GM12878 (cell line): Measurements from ENCODE around the gene NCS1. TPM values are rescaled to one million over a fixed set of nuclear protein-coding genes. Genes with fewer than 3 reads are reported as not detected.

Experiments
- ATAC-seq: fragments of 200-7000 bp; cut with Tn5 transposase; 3 replicates; pipeline ENCODE4 v1.9.1; 2020; ENCODE audit warnings: mild to moderate bottlenecking, moderate library complexity
- BruUV-seq: library from RNA; stranded (reverse); fragments of 400-500 nt; replicated peaks from 2 replicates; lab custom pipeline; 2021; lab: Mats Ljungman, UMichigan
- CTCF ChIA-PET: fragments of 300-600 bp; sonication (Branson Sonifier 250); formaldehyde crosslinking; extraction: SDS; loops from one replicate; lab custom pipeline; 2021; ENCODE audit warnings: inconsistent platforms; lab: Yijun Ruan, JAX
- POLR2A ChIA-PET: fragments of 350-600 bp; formaldehyde crosslinking; extraction: SDS; loops from one replicate; lab custom pipeline; 2021; ENCODE audit warnings: inconsistent platforms; lab: Charles Lee
- RAD21 ChIA-PET: fragments of 300-600 bp; sonication (Branson Sonifier 250); formaldehyde crosslinking; loops from one replicate; lab custom pipeline; 2023; ENCODE audit warnings: antibody characterized with exemption; ENCODE audit not compliant: unreplicated experiment; lab: Charles Lee
- SMC1A ChIA-PET: fragments of 300-600 bp; sonication (Branson Sonifier 250); formaldehyde crosslinking; loops from one replicate; lab custom pipeline; 2023; ENCODE audit not compliant: unreplicated experiment, uncharacterized antibody; lab: Charles Lee
- DNase-seq: peaks from one replicate; pipeline ENCODE4 v3.0.0-alpha.2; 2011; ENCODE audit warnings: low read depth, low spot score
- FAIRE-seq: peaks from 3 replicates; lab custom pipeline; 2011; peaks lifted over from hg19 to GRCh38; lab: Jason Lieb, UNC
- H2AFZ ChIP-seq: 2 replicates; pipeline ENCODE4 v1.6.0; 2011; ENCODE audit warnings: low read depth, low read length, control low read depth; ENCODE audit not compliant: control insufficient read depth
- H3K27ac ChIP-seq: 2 replicates; pipeline ENCODE4 v1.5.1; 2011; ENCODE audit warnings: control low read depth; ENCODE audit not compliant: control insufficient read depth, insufficient read depth
- H3K27me3 ChIP-seq, 2 experiments: replicated peaks in 1 of 2; 2 replicates each; pipeline versions ENCODE4 v1.6.0 to v1.6.1; 2011; ENCODE audit warnings: low read length in 1 of 2; ENCODE audit not compliant: control insufficient read depth in 2 of 2, insufficient read depth in 2 of 2
- H3K36me3 ChIP-seq, 2 experiments: 2 replicates each; pipeline ENCODE4 v1.5.1; 2011; ENCODE audit warnings: low read length in 1 of 2; ENCODE audit not compliant: control insufficient read depth in 2 of 2, insufficient read depth in 2 of 2
- H3K4me1 ChIP-seq: 2 replicates; pipeline ENCODE4 v1.6.1; 2011; ENCODE audit warnings: mild to moderate bottlenecking, low read length, moderate library complexity, mixed read lengths; ENCODE audit not compliant: control insufficient read depth, insufficient read depth
- H3K4me2 ChIP-seq: 2 replicates; pipeline ENCODE4 v1.6.0; 2011; ENCODE audit warnings: control low read depth; ENCODE audit not compliant: control insufficient read depth, insufficient read depth
- H3K4me3 ChIP-seq: fragments of 200-600 bp; sonication (generic); 2 replicates; pipeline ENCODE4 v1.5.1; 2016
- H3K79me2 ChIP-seq: 2 replicates; pipeline ENCODE4 v1.6.0; 2011; ENCODE audit warnings: low read length; ENCODE audit not compliant: control insufficient read depth, insufficient read depth
- H3K9ac ChIP-seq: 2 replicates; pipeline ENCODE4 v1.8.0; 2011; ENCODE audit warnings: low read length, control low read depth, mixed read lengths; ENCODE audit not compliant: control insufficient read depth, insufficient read depth
- H3K9me3 ChIP-seq: replicated peaks from 3 replicates; pipeline ENCODE4 v1.5.1; 2011; ENCODE audit warnings: mild to moderate bottlenecking, low read length; ENCODE audit not compliant: control insufficient read depth, insufficient read depth
- H4K20me1 ChIP-seq: 2 replicates; pipeline ENCODE4 v1.6.0; 2011; ENCODE audit not compliant: control insufficient read depth, insufficient read depth
- KLF5 ChIP-seq: fragments of 450-650 bp; IDR thresholded peaks from 2 replicates; pipeline ENCODE4 v1.6.1; 2014; ENCODE audit warnings: mild to moderate bottlenecking; ENCODE audit not compliant: partially characterized antibody
- STAT1 ChIP-seq: fragments of 450-650 bp; conservative IDR thresholded peaks from 2 replicates; pipeline ENCODE4 v1.6.1; 2014; ENCODE audit warnings: antibody characterized with exemption, mild to moderate bottlenecking
- YY1 ChIP-seq: IDR thresholded peaks from 2 replicates; pipeline ENCODE4 v1.6.1; 2011; ENCODE audit warnings: low read depth, mild to moderate bottlenecking, low read length
- WGBS: methylation state at CpG from one replicate; pipeline ENCODE4 v1.1.6; 2016; ENCODE audit warnings: low lambda C conversion rate; ENCODE audit not compliant: insufficient replicate concordance, insufficient coverage; ENCODE audit errors: missing lambda C conversion rate; 5-methylcytosine and 5-hydroxymethylcytosine counted together
- in situ Hi-C: fragments of 300-500 bp; cut with MboI; formaldehyde crosslinking; loops from 9 replicates; pipeline ENCODE4 v1.14.3; 2018; ENCODE audit warnings: mixed read lengths
- intact Hi-C: fragments of 100-400 bp; cut with micrococcal nuclease; formaldehyde crosslinking; loops from one replicate; pipeline ENCODE4 v1.14.2; 2022; ENCODE audit not compliant: unreplicated experiment
- polyA plus RNA-seq, 11 experiments: library from polyadenylated mRNA; depleted of rRNA in 4 of 11; unstranded in 6 of 11; stranded (reverse) in 5 of 11; fragments of >200 nt; fragmentation: Nextera tagmentation in 4 of 11; fragmentation: Illumina TruSeq in 1 of 11; extraction: Ambion mirVana in 4 of 11; extraction: Trizol in 1 of 11; gene quantifications; 1 replicate in 1 of 11; 2 replicates in 10 of 11; pipeline versions ENCODE4 v1.2.1 to v1.2.3, GENCODE V29; 2011 to 2016; ENCODE audit warnings: inconsistent platforms in 2 of 11, missing spikeins in 2 of 11, low read depth in 1 of 11
- total RNA-seq, 4 experiments: library from RNA; depleted of rRNA in 3 of 4; stranded (reverse); fragments of >200 nt in 3 of 4; fragmentation: Illumina TruSeq in 1 of 4; extraction: Trizol in 1 of 4; gene quantifications; 2 replicates each; pipeline versions ENCODE4 v1.2.1 to v1.2.3, GENCODE V29; 2013 to 2021
- TF ChIP-seq, protein P1 (sequence below): fragments of 450-650 bp; IDR thresholded peaks from 2 replicates; pipeline ENCODE4 v1.6.1; 2016; ENCODE audit warnings: mild to moderate bottlenecking, moderate library complexity, borderline replicate concordance
- TF ChIP-seq, protein P2 (sequence below): fragments of 450-650 bp; IDR thresholded peaks from 2 replicates; pipeline ENCODE4 v1.6.1; 2018; ENCODE audit warnings: mild to moderate bottlenecking, low read depth, moderate library complexity; ENCODE audit not compliant: partially characterized antibody
- TF ChIP-seq, protein P3 (sequence below): fragments of 150-350 bp; IDR thresholded peaks from 2 replicates; pipeline ENCODE4 v1.6.1; 2016; ENCODE audit warnings: low read depth, low read length

NCS1 gene
- total and polyA plus RNA-seq, 10 of the 15 experiments (the other 5 are each of a cell fraction or from before 2014, with no cell fraction given), result 0.04 to 0.22 (median 0.06) TPM; not detected in 4

DNA sequence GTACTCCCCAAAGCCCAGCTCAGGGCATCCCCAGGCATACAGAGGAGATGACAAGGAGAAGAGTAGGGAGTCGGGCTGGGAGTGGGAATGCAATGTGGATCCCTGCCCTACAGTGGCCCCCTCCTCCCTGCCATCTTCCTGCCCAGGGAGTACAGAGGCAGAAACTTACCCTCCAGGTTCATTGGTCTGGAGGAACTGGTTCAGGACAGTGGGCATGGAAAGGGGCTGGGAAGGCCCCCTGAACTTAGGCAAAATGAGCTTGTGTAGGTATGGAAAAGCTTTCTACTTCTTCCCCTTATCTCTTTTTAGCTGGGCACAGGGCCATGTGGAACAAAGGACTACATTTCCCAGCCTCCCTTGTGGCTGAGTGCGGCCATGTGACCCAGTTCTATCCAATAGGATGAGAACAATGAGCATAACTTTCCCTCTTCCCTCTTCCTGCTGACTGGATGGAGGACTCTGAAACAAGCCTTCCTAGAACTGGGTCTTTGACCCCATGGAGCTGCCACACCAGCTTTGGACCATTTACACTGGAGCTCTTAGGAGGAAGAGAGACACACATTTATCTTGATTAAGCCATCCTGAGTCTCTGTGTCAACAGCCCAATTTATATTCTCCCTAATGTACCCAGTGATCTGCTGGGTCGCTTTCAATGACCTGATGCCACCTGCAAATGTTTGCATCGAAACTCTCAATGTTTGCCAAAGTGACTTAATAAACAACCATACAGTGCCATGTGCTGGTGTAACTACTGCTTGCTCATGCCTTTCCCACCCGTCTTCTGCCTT lies 68.4 kb downstream of the NCS1 start (continued):
- TF ChIP-seq STAT1 (no peak), KLF5 (no peak)

DNA sequence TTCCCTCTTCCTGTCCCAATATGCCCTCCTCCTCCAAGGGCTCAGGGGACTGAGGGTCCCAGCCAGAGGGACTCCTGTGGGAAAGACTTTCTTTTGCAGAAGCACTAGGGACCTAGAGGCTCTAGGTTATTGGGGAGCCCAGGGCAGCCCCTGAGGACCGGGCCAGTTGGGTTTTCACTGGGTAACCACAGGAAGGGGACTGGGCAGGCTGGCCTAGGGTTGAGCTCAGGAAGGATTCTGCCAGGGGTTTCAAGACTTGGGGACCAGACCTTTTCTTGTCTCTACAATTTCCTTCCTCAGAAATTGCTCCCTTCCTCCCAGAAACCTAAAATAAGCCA lies 69.0 kb downstream of the NCS1 start:
- intact Hi-C loops, result loop anchor here (5.0 kb wide), 1 partner anchor 114 kb away; no protein-coding TSS in a partner anchor
- Histone ChIP-seq H3K9me3 (no peaks in the 10 kb centered on the region), H2AFZ (peak overlapping the region; percentile 99)
- no peak for TF ChIP-seq YY1
- TF ChIP-seq, protein P1, sequence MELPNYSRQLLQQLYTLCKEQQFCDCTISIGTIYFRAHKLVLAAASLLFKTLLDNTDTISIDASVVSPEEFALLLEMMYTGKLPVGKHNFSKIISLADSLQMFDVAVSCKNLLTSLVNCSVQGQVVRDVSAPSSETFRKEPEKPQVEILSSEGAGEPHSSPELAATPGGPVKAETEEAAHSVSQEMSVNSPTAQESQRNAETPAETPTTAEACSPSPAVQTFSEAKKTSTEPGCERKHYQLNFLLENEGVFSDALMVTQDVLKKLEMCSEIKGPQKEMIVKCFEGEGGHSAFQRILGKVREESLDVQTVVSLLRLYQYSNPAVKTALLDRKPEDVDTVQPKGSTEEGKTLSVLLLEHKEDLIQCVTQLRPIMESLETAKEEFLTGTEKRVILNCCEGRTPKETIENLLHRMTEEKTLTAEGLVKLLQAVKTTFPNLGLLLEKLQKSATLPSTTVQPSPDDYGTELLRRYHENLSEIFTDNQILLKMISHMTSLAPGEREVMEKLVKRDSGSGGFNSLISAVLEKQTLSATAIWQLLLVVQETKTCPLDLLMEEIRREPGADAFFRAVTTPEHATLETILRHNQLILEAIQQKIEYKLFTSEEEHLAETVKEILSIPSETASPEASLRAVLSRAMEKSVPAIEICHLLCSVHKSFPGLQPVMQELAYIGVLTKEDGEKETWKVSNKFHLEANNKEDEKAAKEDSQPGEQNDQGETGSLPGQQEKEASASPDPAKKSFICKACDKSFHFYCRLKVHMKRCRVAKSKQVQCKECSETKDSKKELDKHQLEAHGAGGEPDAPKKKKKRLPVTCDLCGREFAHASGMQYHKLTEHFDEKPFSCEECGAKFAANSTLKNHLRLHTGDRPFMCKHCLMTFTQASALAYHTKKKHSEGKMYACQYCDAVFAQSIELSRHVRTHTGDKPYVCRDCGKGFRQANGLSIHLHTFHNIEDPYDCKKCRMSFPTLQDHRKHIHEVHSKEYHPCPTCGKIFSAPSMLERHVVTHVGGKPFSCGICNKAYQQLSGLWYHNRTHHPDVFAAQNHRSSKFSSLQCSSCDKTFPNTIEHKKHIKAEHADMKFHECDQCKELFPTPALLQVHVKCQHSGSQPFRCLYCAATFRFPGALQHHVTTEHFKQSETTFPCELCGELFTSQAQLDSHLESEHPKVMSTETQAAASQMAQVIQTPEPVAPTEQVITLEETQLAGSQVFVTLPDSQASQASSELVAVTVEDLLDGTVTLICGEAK, result no peak
- TF ChIP-seq, protein P2, sequence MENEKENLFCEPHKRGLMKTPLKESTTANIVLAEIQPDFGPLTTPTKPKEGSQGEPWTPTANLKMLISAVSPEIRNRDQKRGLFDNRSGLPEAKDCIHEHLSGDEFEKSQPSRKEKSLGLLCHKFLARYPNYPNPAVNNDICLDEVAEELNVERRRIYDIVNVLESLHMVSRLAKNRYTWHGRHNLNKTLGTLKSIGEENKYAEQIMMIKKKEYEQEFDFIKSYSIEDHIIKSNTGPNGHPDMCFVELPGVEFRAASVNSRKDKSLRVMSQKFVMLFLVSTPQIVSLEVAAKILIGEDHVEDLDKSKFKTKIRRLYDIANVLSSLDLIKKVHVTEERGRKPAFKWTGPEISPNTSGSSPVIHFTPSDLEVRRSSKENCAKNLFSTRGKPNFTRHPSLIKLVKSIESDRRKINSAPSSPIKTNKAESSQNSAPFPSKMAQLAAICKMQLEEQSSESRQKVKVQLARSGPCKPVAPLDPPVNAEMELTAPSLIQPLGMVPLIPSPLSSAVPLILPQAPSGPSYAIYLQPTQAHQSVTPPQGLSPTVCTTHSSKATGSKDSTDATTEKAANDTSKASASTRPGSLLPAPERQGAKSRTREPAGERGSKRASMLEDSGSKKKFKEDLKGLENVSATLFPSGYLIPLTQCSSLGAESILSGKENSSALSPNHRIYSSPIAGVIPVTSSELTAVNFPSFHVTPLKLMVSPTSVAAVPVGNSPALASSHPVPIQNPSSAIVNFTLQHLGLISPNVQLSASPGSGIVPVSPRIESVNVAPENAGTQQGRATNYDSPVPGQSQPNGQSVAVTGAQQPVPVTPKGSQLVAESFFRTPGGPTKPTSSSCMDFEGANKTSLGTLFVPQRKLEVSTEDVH, result no peak
- TF ChIP-seq, protein P3, sequence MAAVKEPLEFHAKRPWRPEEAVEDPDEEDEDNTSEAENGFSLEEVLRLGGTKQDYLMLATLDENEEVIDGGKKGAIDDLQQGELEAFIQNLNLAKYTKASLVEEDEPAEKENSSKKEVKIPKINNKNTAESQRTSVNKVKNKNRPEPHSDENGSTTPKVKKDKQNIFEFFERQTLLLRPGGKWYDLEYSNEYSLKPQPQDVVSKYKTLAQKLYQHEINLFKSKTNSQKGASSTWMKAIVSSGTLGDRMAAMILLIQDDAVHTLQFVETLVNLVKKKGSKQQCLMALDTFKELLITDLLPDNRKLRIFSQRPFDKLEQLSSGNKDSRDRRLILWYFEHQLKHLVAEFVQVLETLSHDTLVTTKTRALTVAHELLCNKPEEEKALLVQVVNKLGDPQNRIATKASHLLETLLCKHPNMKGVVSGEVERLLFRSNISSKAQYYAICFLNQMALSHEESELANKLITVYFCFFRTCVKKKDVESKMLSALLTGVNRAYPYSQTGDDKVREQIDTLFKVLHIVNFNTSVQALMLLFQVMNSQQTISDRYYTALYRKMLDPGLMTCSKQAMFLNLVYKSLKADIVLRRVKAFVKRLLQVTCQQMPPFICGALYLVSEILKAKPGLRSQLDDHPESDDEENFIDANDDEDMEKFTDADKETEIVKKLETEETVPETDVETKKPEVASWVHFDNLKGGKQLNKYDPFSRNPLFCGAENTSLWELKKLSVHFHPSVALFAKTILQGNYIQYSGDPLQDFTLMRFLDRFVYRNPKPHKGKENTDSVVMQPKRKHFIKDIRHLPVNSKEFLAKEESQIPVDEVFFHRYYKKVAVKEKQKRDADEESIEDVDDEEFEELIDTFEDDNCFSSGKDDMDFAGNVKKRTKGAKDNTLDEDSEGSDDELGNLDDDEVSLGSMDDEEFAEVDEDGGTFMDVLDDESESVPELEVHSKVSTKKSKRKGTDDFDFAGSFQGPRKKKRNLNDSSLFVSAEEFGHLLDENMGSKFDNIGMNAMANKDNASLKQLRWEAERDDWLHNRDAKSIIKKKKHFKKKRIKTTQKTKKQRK, result no peak

More for the DNA sequence above, 69.0 kb downstream of the NCS1 start:
- WGBS, result 78% methylated on average over 1 of the region's 1 CpG
- POLR2A ChIA-PET, result interaction anchor here (0.6 kb wide), 1 partner anchor 1095 kb away, joined by 3 read pairs; no protein-coding TSS in a partner anchor
- SMC1A ChIA-PET, result interaction anchor here (0.8 to 6.2 kb wide), 3 partner anchors 9 to 134 kb away, joined by 3 to 46 read pairs (median 3); no protein-coding TSS in a partner anchor
- Histone ChIP-seq H3K27me3 (no peaks in the 10 kb centered on the region), H3K9ac (no peak overlapping the region), H3K79me2 (no peaks in the 10 kb centered on the region), H3K27ac (no peak overlapping the region), H3K36me3 (no peaks in the 10 kb centered on the region), H3K4me3 (no peak overlapping the region), H3K4me2 (0 out of 2 replicates have a peak overlapping the region, but pooled peaks have one; percentile 53), H4K20me1 (no peaks in the 10 kb centered on the region), H3K4me1 (peaks cover 19% of the 10 kb centered on the region)
- in situ Hi-C loops, result loop anchor here (10.0 kb wide), 1 partner anchor 366 kb away; no protein-coding TSS in a partner anchor
- ATAC-seq (no peak), FAIRE-seq (no peak), DNase-seq (no peak)
- RAD21 ChIA-PET, result interaction anchor here (2.3 to 3.9 kb wide), 2 partner anchors 74 to 133 kb away, joined by 7 to 20 read pairs; no protein-coding TSS in a partner anchor
- BruUV-seq, result no TSS peak
- CTCF ChIA-PET, result interaction anchor here (0.7 to 6.4 kb wide), 5 partner anchors 14 to 133 kb away, joined by 3 to 96 read pairs (median 8); no protein-coding TSS in a partner anchor
